ENCODE results near the gene SYN1. TPM values are rescaled to one million over a fixed set of nuclear protein-coding genes. Genes with fewer than 3 reads are reported as not detected.

SYN1 gene
- total RNA-seq, 6 experiments from 2014 or later, result 0.22 to 3.1 (median 0.37) TPM; not detected in 1

DNA sequence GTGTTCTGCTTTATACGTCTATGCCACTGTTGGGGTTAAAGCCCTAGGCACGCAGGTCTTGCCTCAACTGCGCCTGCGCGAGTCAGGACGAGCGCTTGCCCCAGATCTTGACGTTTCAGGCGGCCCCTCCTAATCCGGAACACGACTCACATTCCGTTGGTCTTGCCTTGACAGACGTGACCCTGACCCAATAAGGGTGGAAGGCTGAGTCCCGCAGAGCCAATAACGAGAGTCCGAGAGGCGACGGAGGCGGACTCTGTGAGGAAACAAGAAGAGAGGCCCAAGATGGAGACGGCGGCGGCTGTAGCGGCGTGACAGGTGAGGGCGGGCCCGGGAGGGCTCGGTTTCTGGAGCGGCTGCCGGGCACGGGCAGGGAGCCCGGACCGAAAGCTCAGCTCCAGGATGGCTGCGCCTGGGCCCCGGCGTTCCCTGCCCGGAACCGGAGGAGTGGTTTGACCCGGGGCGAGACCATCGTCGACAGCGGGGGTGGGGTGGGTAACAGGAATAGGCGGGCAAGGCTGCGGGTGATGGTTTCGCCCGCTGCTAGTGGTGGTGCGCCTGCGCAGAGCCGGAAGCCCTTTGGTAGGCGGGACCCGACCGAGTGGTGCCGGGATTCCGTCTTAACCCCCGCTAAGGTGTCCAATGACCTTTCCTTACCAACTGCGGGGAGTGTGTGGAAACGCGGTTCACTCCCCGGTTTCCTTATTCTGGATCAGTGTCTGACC is 58.6 kb downstream of the SYN1 start, which contains the start of gene ARAF:
TSS of gene ARAF (plus strand) at position 272 of the 725 bp plus-strand sequence. CDS start 1,763 bp downstream, outside the sequence.
- Histone ChIP-seq H3K27ac (peak within 1 kb of the TSS; percentile 93 to 97 (median 94)), H3K36me3 (peaks cover 0 to 19% (median 7%) of the 10 kb centered on the region in 4 donors), H3K4me1 (peaks cover 0 to 14% (median 0%) of the 10 kb centered on the region in 4 donors), H3K27me3 (no peaks in the 10 kb centered on the region), H3K4me3 (peak within 1 kb of the TSS; percentile 52 to 71 (median 53)), H3K9me3 (no peaks in the 10 kb centered on the region)
- peak; percentile 76 for TF ChIP-seq POLR2A (IDR thresholded peaks at IDR 0.05)
- TF ChIP-seq, protein P1, sequence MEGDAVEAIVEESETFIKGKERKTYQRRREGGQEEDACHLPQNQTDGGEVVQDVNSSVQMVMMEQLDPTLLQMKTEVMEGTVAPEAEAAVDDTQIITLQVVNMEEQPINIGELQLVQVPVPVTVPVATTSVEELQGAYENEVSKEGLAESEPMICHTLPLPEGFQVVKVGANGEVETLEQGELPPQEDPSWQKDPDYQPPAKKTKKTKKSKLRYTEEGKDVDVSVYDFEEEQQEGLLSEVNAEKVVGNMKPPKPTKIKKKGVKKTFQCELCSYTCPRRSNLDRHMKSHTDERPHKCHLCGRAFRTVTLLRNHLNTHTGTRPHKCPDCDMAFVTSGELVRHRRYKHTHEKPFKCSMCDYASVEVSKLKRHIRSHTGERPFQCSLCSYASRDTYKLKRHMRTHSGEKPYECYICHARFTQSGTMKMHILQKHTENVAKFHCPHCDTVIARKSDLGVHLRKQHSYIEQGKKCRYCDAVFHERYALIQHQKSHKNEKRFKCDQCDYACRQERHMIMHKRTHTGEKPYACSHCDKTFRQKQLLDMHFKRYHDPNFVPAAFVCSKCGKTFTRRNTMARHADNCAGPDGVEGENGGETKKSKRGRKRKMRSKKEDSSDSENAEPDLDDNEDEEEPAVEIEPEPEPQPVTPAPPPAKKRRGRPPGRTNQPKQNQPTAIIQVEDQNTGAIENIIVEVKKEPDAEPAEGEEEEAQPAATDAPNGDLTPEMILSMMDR (IDR thresholded peaks at IDR 0.05), result no peak
- intact Hi-C loops (cut with DNase I), result no loop called here
- peak; percentile 89 to 94 (median 90) for ATAC-seq
- WGBS (ENCODE audit: insufficient coverage, low coverage, low lambda C conversion rate, missing lambda C conversion rate), result 24% methylated on average over 21 of the region's 59 CpGs
- DNase-seq, result peak; percentile 94 to 98 (median 98)

DNA sequence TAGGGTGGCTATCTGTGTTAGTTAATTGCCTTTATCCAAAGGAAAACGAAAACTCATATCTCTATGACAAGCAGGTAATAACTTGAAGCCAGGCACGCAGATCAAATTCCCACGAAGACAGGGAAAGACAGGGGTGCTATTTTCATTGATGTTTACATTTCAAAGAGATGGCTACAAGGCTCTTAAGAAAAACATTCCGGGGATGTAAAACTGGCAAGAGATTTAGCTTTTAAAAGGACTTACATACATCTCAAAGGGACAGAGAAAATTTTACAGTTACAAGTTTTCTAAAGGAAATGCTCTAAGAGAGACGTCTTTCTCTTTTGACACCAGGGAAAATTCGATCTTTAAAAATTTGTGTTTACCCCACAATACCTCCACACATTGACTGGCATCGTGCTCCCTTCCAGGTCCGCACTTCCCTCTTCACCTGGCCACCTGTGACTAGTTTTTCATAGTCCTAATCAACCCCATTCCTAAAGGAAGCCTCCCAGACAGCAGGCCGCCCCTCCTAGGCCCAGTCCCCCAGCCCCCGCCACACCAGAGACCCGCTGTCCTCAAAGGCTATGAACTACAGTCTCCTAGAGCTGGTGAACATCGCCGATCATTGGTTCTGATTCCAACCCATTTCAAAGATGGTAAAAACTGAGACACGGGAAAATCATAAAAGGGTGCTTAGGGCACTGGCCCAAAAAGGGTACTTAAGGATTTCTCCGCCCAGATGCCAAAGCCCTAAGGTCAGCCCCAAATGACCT is 59.3 kb downstream of the SYN1 start:
- 16% methylated on average over 15 of the region's 15 CpGs for WGBS (ENCODE audit: insufficient coverage, low coverage, low lambda C conversion rate, missing lambda C conversion rate)
- no peak for TF ChIP-seq POLR2A (IDR thresholded peaks at IDR 0.05)
- TF ChIP-seq, protein P1 (IDR thresholded peaks at IDR 0.05), result no peak
- DNase-seq (no peak), ATAC-seq (no peak)
- intact Hi-C loops (cut with DNase I), result no loop called here
- Histone ChIP-seq H3K9me3 (no peaks in the 10 kb centered on the region), H3K27ac (peak overlapping the region; percentile 93 to 97 (median 94)), H3K36me3 (peaks cover 0 to 13% (median 6%) of the 10 kb centered on the region in 4 donors), H3K4me3 (peak overlapping the region; percentile 52 to 71 (median 53)), H3K27me3 (no peaks in the 10 kb centered on the region), H3K4me1 (peaks cover 0 to 19% (median 0%) of the 10 kb centered on the region in 4 donors)

DNA sequence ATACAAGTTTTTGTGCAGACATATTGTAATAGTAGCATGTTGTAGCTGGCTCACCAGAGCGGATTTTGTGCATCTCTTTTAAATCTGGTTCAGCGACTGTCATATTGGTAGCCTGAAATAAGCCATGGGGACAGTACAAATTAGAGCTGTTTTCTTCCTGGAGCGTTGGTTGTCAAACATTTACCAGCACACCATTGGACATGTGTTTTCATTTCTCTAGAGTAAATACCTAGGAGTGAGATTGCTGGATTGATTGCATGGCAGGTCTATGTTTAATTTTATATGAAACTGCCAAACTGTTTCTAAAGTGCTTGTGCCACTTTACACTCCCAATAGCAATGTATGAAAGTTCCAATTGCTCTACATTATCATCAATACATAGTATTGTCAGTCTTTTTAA is 61.2 kb downstream of the SYN1 start:
- peak overlapping the region in 2 of 3 donors; percentile 54 to 80 for H3K27ac ChIP-seq
- peaks cover 0 to 25% (median 0%) of the 10 kb centered on the region in 4 donors for H3K4me1 ChIP-seq
- no peaks in the 10 kb centered on the region for H3K27me3 ChIP-seq
- H3K36me3 ChIP-seq, result peaks cover 0 to 6% (median 0%) of the 10 kb centered on the region in 4 donors
- 61% methylated on average over 3 of the region's 3 CpGs for WGBS (ENCODE audit: insufficient coverage, low coverage, low lambda C conversion rate, missing lambda C conversion rate)
- no peaks in the 10 kb centered on the region for H3K9me3 ChIP-seq
- H3K4me3 ChIP-seq, result no peak overlapping the region
- TF ChIP-seq, protein P1 (IDR thresholded peaks at IDR 0.05), result no peak
- no peak for TF ChIP-seq POLR2A (IDR thresholded peaks at IDR 0.05)
- DNase-seq (no peak), ATAC-seq (peak in 3 of 4 donors; percentile 9 to 22 (median 14))
- intact Hi-C loops (cut with DNase I), result no loop called here

DNA sequence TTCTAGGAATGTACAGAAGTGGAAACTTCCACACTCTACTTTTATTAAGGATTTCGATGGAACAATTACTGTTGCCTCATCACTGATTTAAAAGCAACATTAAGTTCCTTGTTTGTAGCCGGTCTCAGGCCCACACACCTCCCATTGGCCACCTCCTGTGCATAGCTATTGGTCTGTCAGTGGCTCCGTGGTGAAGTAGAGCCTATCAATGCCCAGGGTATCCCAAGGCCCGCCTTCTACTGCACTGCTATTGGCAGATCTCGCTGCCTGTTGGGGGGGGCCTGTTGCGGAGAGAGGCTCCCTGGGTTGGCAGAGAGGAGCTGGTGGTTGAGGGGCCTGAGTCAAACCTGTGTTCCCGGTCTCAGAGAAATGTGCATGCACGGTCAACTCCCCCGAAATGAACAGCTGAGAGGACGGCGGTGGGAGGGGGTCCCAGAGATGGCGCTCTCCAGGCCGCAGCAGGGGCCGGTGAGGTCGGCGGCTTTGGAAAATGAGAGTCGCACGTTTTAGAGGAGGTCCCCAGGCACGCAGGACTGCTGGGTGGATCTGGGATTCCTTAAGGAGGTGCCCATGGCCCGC is 63.5 kb downstream of the SYN1 start:
- no peaks in the 10 kb centered on the region for H3K27me3 ChIP-seq
- peak; percentile 37 for TF ChIP-seq POLR2A (IDR thresholded peaks at IDR 0.05)
- TF ChIP-seq, protein P1 (IDR thresholded peaks at IDR 0.05), result no peak
- intact Hi-C loops (cut with DNase I), result no loop called here
- WGBS (ENCODE audit: insufficient coverage, low coverage, low lambda C conversion rate, missing lambda C conversion rate), result 33% methylated on average over 8 of the region's 20 CpGs
- H3K27ac ChIP-seq, result peak overlapping the region; percentile 45 to 80 (median 75)
- H3K4me1 ChIP-seq, result peaks cover 0 to 25% (median 0%) of the 10 kb centered on the region in 4 donors
- ATAC-seq (peak; percentile 64 to 87 (median 76)), DNase-seq (peak; percentile 77 to 88 (median 86))
- no peaks in the 10 kb centered on the region for H3K9me3 ChIP-seq
- peak overlapping the region in 2 of 3 donors; percentile 32 to 40 for H3K4me3 ChIP-seq
- H3K36me3 ChIP-seq, result no peaks in the 10 kb centered on the region
